ENCODE measurements around the gene VAV3.

Gene VAV3

DNA sequence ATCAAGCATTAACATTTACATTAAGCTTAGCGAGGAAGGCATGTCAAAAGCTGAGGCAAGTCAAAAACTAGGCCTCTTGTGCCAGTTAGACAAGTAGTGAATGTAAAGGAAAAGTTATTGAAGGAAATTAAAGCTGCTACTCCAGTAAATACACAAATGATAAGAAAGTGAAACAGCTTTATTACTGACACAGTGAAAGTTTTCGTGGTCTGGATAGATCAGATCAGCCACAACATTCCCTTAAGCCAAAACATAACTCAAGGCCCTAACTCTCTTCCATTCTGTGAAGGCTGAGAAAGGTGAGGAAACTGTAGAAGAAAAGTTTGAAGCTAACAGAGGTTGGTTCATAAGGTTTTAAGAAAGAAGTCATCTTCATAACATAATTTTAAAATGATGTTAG, 131.9 kb downstream of the VAV3 start:
- DNase-seq (ENCODE audit: low spot score): no peak

DNA sequence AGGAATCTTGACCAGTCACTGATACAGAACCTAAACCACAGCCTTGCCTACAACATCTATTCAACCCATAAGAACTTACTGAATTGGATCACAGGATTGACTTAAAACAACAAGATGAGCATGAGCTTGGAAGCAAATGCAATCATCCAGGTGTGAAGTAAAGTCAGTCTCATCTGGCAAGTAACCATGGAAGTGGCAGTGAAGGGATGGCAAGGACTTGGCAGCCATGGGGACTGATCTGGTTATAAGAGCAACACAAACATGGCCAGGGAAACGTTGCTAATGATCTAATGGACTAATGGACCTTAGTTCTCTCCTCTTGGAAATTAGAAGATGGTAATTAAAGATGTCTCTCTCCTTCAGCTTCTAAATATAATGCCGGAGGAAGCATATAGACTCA, 133.1 kb downstream of the VAV3 start:
- no peak for DNase-seq (ENCODE audit: low spot score)

DNA sequence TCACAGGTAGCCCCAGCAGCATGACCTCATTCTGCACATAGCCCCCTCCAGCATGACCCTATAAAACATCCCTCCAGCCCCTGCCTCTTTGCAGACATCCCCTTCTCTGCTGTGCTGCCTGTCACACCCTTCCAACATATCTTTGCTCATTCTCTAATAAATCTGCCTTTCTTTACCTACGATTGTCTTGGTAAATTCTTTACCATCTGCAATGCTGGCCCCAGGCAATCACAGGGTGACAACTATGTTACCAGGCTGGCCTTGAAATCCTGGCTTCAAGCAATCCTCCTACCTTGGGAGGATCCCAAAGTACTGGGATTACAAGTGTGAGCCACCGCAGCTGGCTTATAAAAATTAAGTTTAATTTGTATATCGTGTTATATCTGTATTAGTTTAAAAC, 134.5 kb downstream of the VAV3 start:
- no peak for DNase-seq (ENCODE audit: low spot score)

DNA sequence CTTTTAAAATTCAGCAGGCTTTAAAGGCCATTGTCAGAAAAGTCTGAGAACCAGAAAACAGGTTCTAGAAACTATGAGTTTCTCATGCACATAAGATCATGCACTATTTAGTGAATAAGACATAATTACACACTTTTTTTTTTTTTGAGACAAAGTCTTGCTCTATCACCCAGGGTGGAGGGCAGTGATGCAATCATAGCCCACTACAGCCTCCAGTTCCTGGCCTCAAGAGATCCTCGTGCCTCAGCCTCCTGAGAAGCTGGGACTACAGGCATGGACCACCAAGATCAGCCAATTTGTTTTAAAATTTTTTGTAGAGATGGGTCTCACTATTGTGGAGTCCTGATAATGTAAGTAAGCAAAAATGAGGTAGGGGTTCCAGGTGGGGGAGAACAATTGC, 134.9 kb downstream of the VAV3 start:
- DNase-seq (ENCODE audit: low spot score): no peak

DNA sequence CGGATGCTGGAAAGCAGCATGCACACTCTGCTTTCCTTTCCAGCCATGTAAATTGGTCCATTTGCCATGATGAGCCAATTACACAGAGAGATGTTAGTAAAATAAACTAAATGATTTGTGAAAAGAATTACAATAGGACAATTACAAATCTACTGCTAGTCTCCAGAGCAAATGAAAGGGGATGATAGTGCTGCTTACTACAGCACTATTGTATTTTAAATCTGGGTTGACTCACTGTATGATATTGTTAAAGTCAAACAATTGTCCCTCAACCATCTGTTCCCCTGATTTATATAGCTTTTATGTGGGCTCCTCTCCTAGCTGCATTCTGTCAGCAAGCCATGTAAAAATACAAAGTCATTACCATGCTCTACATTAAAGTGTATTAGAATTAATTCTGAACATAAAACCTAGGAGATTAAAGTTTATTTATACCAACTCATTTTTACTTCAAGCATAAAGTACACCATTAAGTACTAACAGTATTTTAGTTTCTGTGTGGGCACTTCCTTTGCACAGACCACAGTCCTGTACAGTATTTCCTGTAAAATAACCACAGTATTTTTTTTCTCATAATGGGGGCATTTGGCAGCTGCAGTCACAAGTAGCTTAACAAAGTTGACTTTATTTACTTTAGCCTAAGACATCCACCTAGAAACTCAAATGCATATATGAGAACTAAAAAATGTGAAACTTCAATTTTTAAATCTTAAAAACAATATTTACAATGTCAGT, 135.8 kb downstream of the VAV3 start:
- DNase-seq (ENCODE audit: low spot score): no peak

DNA sequence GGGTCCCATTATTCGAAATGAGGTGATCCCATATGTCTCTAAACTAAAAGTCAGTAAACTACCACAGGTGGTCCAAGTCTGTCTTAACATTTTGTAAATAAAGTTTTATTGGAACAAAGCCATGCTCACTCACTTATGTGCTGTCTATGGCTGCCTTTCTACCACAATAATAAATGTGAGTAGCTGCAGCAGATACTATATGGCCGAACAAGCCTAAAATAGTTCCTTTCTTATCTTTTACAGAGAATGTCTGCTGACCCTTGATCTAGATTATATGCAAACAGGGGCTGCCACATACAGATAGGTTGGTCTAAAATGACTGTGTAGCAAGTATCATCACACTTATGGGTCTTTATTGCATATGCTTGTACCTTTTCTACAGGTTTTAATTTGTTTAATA, 140.0 kb downstream of the VAV3 start:
- no peak for DNase-seq (ENCODE audit: low spot score)

DNA sequence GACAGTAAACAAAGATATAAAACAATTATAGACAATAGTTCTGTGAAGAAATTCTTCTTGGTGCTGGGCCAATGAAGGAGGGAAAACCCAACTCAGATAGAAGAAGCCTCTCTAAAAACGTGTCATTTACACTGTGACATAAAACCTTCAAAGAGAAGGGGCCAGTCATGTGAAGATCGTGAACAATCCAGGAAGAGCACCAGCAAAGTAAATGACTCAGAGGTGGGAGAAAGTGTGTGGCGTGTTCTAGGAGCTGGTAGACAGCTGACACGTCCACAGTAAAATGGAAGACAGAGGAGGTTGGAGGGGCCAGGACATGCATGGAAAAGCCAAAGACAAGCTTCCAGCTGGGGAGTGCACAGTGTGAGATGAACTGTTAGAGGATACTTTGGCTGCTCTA, 143.6 kb downstream of the VAV3 start:
- no peak for DNase-seq (ENCODE audit: low spot score)

DNA sequence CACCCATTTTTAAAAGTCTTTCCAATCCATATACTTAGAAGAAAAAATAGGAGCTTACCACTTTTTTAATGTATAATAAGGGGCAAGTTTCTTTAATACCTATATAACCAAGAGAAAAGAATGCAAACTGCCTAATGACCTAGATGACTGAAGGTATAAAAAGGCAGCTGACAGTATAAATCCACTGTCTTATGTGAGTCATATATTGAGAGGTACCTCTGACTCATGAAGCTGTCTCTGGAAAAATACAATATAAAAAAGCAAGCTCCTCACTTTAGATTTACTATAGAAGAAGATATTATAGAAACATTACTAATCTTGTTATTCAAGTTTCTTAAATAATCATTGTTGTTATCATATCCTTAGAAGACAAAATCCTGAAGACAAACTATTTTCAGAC, 144.2 kb downstream of the VAV3 start:
- DNase-seq (ENCODE audit: low spot score): peak; percentile 8

DNA sequence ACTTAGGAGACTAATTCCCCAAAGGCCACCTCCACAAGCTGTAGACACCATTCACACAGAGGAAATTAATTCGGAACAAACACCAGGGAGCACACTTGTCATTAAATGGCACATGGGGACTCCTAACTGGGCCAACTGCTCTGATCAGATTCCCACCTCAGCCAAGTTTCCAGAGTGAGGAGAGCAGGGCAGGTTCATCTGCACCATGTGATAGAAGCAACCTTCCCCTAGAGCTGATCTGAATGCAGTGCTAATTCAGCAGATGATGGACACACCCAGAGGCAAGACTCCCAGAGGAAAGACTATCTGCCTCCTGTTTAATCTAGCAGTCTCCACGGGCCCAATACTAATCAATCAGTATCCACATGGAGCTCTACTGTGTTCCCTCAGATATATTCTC, 147.0 kb downstream of the VAV3 start:
- DNase-seq (ENCODE audit: low spot score): no peak

DNA sequence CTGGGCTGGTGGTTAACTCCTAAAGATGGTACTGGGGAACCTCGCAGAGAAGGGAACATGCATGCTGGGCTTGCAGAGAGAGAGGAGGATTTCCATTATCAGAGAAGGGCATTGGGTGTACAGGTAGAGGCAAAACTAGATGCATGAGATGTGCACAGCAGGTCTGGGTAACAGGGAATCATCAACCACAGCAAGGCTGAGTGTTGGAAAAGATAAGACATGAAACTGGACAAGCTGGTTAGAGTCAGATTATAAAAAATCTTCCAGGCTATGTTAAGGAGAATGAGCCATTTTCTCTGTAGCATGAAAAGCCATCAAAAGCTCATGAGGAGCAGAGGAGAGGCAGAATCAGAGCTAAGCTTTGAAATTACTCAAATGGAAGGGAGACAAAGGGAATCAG, 147.8 kb downstream of the VAV3 start:
- no peak for DNase-seq (ENCODE audit: low spot score)

DNA sequence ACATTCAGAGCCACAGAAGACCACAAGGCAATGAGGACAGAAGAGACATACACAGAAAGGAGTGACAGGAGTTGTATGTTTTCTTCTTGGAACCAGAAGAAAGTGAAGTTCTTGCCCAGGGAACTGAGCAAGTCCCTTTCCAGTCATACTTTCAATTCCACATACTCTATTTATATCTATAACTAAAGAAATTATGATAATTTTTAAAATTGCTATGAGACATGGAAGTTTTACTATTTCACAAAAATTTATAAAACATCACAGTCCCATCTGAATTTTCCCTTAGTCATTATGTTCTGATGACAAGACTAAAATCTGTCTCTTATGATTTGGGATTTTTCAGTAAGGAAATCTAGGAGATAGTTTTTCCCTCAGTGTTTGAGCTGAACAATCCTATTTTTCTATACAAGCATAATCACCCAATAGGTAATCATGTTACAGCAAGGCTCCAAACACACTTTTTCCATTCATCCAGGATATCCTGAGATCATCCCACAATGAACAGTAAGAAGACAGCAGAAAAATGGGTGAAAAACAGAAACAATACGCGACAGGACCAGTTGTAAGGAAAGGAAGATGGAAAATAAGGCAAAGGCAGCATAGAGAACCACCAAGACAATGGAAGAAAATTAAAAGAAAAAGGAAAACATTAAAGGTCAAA, 154.6 kb downstream of the VAV3 start:
- DNase-seq (ENCODE audit: low spot score): no peak

DNA sequence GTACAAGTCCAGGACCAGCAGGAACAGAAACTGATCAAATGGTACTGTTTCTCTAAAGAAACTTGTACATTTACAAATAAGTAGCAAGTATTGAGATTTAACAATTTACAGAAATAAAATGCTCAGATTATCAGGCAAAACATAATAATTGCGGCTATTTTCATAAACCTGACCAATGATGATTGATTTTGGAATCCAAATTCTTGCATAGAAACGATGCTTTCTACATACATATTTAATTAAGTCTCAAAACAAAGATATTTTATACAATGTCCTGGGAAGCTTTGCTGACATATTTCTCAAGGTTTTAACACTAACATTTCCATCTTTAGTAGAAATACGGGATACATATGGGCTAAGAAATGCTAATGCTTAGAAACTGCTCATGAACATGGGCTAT, 157.1 kb downstream of the VAV3 start:
- DNase-seq (ENCODE audit: low spot score): no peak

DNA sequence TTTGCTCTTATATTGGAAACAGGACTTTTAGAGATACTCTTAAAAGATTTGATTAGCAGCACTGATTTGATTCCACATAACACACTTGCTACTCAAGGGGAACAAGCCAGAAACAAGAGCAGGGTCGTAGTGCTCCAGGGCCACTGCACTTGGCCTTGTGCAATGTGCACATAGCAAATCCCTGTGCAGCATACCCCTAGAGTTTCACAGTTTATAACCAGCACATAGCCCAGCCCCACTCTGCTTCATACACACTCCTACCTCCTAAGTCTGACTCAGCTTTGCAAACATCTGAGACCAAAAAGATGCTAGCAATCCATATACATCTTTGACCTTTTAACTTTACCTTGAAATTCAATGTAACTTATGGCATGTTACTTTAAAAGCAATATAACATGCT, 157.6 kb downstream of the VAV3 start:
- no peak for DNase-seq (ENCODE audit: low spot score)

DNA sequence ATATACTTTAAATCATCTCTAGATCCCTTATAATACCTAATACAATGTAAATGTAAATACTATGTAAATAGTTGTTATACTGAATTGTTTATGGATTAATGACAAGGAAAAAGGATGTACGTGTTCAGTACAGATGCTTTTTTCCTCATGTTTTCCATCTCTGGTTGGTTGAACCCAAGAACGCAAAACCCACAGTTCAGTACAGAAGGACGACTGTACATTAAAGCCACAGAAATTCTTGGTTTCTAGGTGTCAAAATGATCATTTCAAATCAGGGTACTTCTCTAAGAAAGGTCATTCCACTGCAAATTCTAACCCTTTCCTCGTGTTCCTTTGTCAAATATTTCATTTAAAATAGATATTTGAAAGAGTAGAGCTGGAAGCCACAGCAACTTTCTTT, 158.1 kb downstream of the VAV3 start:
- no peak for DNase-seq (ENCODE audit: low spot score)

DNA sequence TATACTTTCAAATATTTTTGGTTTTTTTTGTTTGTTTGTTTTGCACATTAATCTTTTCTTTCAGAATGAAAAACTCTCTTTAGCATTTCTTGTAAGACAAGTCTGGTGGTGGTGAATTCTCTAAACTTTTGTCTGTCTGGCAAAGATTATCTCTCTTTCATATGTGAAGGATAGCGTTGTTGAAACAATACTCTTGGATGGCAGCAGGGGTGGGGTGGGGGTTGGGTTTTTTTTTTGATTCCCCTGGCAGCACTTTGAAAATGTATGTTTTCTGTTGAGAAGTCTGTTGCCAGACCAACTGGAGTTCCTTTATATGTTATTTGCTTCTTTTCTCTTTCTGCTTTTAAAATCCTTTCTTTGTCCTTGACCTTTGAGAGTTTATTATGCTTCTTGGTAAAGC, 160.2 kb downstream of the VAV3 start:
- DNase-seq (ENCODE audit: low spot score): no peak

DNA sequence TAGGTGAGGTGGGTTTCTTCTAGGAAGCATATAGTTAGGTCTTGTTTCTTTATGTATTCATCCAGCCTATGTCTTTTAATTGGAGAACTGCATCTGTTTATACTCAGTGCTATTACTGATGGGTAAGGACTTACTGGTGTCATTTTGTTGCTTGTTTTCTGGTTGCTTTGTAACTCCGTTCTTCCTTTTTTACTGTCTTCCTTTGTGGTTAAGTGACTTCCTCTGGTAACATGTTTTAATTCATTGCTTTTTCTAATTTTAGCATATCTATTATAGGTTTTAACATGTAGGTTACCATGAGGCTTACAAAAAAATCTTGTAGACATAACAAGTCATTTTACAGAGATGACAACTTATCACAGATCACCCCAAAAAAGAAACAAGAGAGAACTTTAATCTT, 160.8 kb downstream of the VAV3 start:
- DNase-seq (ENCODE audit: low spot score): no peak

DNA sequence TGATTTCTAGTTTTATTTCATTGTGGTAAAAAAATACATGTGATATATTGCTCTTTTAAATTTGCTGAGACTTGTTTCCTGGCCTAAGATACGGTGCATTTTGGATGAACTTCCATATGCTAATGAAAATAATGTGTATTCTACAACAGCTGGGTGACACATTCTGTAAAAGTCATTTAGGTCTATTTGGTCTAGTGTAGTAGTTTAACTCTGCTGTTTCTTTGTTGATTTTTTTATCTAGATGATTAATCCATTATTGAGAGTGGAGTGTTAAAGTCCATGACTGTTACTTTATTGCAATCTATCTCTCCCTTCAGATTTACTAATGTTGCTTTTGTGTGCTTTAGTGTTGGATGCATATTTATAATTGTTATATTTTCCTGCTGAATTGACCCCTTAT, 161.4 kb downstream of the VAV3 start:
- DNase-seq (ENCODE audit: low spot score): no peak

DNA sequence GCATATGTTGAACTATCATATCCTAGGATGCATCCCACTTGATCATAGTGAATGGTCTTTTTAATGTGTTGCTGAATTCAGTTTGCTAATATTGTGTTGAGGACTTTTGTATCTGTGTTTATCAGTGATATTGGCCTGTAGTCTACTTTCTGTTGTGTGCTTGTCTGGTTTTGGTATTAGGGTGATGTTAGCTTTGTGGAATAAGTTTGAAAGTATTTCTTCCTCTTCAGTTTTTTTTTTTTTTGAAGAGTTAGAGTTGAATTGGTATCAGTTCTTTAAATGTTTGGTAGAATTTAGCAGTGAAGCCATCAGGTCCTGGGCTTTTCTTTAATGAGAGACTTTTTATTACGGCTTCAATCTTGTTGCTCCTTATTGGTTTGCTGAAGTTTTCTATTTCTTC, 162.3 kb downstream of the VAV3 start:
- DNase-seq (ENCODE audit: low spot score): no peak

DNA sequence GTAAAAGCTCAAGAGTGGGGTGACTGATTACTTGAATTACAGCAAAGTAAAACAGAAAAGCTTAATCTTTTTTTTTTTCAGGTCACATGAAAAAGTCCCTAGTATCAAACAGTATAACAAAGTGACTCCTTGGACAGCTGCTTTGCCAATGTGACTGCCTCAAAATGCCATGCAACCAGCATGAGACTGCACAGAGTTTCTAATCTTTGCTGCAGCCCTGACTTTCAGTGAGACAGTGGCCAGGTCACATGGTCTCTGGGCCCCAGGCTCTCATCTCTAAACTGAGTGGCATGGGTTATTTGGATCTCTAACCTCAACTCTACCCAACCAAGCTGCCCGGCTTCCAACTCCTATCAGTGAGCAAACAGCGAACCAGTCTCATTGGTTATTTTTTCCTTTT, 169.0 kb downstream of the VAV3 start:
- no peak for DNase-seq (ENCODE audit: low spot score)

DNA sequence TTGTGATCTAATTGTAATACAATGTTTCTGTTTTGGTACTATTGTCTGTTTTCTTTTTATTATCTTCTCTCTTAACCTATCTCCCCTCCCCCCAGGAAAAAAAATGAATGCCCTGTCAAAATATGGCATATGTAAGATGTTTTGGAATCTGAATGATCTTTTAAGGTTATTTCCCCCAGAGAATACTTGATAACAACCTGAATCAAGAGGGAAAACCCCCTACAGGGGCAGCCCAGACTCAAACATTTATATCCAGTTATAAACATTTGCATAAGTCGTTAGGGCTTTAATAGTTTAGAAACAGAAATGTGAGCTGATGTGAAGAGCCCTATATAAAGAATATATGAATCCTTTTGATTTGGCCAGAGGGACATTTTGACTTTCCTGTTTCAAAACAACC, 169.5 kb downstream of the VAV3 start:
- DNase-seq (ENCODE audit: low spot score): no peak

DNA sequence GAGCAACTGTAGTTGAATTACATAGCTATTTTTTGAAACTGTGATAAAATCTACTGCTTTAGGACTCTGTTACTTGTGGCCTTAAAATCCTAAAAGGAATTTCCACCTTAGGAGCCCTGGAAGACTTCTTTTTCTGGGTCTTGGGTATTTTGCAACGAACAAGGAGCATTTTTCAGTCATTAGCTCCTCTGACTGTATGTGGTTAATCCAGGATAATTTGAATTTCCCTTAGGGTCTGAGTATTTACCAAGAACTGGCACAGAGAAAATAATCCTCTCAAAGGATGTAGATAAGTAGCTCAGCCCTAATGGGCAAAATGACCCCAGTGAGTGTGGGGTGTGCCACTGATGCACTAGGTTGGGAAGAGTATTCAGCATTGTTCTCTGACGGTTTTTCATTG, 170.4 kb downstream of the VAV3 start:
- no peak for DNase-seq (ENCODE audit: low spot score)

DNA sequence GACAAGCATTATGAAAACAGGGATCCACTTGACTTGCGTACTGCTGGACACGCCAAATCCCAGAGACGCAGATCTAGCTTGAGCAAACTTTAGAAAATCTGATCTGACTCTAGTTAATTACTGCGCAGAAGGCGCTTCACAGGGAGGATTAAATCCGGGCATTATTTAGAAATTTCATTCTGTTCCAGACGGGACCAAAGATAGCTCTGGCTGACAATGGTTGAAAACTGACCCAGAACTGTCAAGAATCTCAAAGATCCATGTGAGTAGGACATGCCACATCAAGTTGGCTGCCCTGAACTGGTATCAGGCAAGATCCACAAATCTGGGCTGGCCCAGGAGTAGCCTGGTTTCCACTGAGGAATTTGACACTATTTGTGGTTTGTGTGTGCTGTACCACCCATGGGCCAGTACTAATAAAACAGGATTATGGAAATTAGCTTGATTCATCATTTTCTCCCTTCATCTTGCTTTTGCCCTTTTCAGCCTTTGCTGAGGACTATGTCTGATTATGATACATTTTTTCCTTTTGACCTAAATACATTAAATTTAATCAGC, 171.0 kb downstream of the VAV3 start:
- DNase-seq (ENCODE audit: low spot score): no peak

DNA sequence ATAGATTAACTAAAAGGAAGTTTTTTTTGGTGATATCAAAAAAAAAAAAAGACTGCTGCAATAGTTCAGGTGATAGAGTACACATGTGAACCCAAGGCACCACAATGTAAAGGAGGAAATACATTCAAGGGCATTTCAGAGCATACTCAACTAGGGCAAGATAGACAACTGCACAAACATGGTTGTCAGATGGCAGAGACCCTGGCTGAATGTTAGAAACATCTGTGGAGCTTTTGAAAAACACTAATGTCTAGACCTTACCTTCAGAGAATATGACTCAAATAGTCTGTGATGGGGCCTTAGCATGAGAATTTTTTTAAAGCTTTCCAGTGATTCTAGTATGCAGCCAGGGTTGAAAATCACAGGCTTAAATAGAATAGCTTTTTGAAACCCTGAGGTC, 173.6 kb downstream of the VAV3 start:
- DNase-seq (ENCODE audit: low spot score): no peak
